PC-9 (cell line): Measurements from ENCODE around the gene SYNGAP1.

Source experiments
- EZH2 ChIP-seq: fragments of 200-600 bp; sonication (generic); IDR thresholded peaks from 2 replicates; pipeline ENCODE4 v1.8.0; 2017; ENCODE audit warnings: antibody characterized with exemption, low read depth
- TF ChIP-seq, protein P1 (sequence below): fragments of 200-600 bp; sonication (generic); conservative IDR thresholded peaks from 2 replicates; pipeline ENCODE4 v1.6.1; 2017; ENCODE audit warnings: mixed run types, antibody characterized with exemption, mild to moderate bottlenecking, moderate library complexity

DNA sequence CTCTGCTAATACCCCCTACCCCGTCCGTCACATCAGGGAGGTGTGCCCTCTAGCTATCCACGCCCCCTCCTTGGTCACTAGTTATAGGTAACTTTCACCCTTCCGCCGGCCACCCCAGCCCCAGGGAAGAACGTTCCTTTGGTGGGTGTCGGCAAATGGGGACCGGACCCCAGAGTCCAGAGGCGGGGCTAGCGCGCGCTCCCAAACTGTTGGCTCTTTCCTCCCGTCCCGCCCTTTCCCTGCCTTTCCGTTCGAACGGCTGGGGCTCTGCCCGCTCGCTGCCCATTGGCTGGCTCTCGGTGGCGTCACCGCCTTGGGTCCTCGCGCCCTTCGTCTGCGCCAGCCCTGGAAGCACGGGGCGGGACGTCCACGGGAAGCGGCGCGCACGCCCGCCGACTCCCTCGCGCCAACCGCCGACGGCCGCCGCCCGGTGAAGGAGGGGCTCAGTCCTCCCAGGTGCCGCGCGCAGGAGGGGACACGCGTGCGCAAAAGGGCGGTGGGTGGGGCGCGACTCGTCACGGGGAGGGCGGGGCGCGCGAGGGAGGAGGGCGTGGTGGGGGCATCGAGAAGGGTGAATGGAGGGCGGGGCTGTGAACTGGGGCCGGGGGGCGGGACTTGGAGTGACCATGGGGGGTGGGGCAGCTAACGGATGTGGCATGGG, 9.7 kb upstream of the SYNGAP1 start:
- TF ChIP-seq, protein P1, sequence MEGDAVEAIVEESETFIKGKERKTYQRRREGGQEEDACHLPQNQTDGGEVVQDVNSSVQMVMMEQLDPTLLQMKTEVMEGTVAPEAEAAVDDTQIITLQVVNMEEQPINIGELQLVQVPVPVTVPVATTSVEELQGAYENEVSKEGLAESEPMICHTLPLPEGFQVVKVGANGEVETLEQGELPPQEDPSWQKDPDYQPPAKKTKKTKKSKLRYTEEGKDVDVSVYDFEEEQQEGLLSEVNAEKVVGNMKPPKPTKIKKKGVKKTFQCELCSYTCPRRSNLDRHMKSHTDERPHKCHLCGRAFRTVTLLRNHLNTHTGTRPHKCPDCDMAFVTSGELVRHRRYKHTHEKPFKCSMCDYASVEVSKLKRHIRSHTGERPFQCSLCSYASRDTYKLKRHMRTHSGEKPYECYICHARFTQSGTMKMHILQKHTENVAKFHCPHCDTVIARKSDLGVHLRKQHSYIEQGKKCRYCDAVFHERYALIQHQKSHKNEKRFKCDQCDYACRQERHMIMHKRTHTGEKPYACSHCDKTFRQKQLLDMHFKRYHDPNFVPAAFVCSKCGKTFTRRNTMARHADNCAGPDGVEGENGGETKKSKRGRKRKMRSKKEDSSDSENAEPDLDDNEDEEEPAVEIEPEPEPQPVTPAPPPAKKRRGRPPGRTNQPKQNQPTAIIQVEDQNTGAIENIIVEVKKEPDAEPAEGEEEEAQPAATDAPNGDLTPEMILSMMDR = no peak
- TF ChIP-seq EZH2 = no peak
